Astrocyte (in vitro differentiated cells and primary cell): Measurements from ENCODE around the gene MEPE.

Source experiments
- EZH2 ChIP-seq: IDR thresholded peaks from 2 replicates; pipeline ENCODE4 v1.6.1; 2012; ENCODE audit warnings: mild to moderate bottlenecking, low read length, inconsistent platforms; ENCODE audit not compliant: insufficient read depth
- TF ChIP-seq, protein P1 (sequence below): IDR thresholded peaks from 2 replicates; pipeline ENCODE4 v1.5.1; 2011; ENCODE audit warnings: low read depth, mild to moderate bottlenecking, inconsistent platforms, low read length, moderate library complexity; ENCODE audit not compliant: insufficient read depth

DNA sequence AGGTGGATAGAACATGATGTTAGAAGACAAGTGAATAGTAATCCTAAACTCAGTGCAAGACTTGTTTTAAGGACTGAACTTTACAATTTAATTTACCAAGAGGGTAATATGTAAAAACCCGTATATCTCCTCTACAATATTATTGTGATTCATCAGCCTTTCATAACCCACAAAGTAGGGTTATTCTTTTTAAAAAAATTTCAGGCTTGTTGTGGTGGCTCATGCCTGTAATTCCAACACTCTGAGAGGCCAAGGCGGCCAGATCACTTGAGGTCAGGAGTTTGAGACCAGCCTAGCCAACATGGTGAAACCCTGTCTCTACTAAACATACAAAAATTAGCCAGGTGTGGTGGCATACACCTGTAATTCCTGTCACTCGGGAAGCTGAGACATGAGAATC is 26.2 kb upstream of the MEPE start:
- TF ChIP-seq, protein P1, sequence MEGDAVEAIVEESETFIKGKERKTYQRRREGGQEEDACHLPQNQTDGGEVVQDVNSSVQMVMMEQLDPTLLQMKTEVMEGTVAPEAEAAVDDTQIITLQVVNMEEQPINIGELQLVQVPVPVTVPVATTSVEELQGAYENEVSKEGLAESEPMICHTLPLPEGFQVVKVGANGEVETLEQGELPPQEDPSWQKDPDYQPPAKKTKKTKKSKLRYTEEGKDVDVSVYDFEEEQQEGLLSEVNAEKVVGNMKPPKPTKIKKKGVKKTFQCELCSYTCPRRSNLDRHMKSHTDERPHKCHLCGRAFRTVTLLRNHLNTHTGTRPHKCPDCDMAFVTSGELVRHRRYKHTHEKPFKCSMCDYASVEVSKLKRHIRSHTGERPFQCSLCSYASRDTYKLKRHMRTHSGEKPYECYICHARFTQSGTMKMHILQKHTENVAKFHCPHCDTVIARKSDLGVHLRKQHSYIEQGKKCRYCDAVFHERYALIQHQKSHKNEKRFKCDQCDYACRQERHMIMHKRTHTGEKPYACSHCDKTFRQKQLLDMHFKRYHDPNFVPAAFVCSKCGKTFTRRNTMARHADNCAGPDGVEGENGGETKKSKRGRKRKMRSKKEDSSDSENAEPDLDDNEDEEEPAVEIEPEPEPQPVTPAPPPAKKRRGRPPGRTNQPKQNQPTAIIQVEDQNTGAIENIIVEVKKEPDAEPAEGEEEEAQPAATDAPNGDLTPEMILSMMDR: no peak
- TF ChIP-seq EZH2: no peak
